Measurements from ENCODE around the gene CCDC197.

DNA sequence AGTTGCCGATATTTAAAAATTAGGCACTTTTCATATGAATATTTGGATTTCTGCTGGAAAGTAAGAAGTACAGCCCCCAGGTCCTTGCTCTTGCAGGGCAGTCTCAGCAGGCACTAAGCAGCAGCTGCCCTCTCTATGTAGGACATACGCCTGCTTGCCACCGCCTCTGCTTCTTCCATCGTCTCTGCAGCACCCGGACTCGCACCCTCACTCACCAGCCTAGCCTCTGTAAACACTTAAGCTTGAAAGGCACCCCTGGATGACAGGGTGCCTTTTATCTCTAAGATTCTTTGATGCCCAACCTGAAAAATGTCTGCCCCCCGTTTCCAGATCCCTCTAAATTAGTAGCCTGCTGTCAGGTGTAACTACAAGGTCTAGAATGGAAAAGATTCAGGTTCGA, 48.0 kb downstream of the CCDC197 start:
- TF ChIP-seq FOXM1 (IDR thresholded peaks at IDR 0.05; ENCODE audit: borderline replicate concordance) (no peak), TARDBP (IDR thresholded peaks at IDR 0.05) (no peak), FOXA1 (IDR thresholded peaks at IDR 0.05) (no peak), BHLHE40 (IDR thresholded peaks at IDR 0.05; ENCODE audit: borderline replicate concordance) (no peak), FOXK2 (IDR thresholded peaks at IDR 0.05) (no peak), NFRKB (IDR thresholded peaks at IDR 0.05) (no peak), ELF4 (IDR thresholded peaks at IDR 0.05) (no peak), SUZ12 (IDR thresholded peaks at IDR 0.05) (no peak), CTBP1 (IDR thresholded peaks at IDR 0.05; ENCODE audit: borderline replicate concordance) (no peak), SP1 (IDR thresholded peaks at IDR 0.05) (no peak), L3MBTL2 (conservative IDR thresholded peaks at IDR 0.05) (no peak), LEF1 (IDR thresholded peaks at IDR 0.05; ENCODE audit: borderline replicate concordance) (no peak), PKNOX1 (IDR thresholded peaks at IDR 0.05) (no peak)

Measured in HEK293T (cell line).